Astrocyte of the hippocampus (primary cell): ENCODE data around the gene DNALI1.
A peak's percentile ranks its signal among the peaks of the same experiment; 100 is the strongest.
"Not testable (repeated sequence)": the region's sequence is repeated elsewhere in the genome, so short reads cannot be mapped to it uniquely, and the experiment has no call there.

Experiments used
- DNase-seq: peaks from one replicate; pipeline ENCODE4 v3.0.0; 2011; ENCODE audit warnings: low read depth, low spot score

The DNALI1 gene

DNA sequence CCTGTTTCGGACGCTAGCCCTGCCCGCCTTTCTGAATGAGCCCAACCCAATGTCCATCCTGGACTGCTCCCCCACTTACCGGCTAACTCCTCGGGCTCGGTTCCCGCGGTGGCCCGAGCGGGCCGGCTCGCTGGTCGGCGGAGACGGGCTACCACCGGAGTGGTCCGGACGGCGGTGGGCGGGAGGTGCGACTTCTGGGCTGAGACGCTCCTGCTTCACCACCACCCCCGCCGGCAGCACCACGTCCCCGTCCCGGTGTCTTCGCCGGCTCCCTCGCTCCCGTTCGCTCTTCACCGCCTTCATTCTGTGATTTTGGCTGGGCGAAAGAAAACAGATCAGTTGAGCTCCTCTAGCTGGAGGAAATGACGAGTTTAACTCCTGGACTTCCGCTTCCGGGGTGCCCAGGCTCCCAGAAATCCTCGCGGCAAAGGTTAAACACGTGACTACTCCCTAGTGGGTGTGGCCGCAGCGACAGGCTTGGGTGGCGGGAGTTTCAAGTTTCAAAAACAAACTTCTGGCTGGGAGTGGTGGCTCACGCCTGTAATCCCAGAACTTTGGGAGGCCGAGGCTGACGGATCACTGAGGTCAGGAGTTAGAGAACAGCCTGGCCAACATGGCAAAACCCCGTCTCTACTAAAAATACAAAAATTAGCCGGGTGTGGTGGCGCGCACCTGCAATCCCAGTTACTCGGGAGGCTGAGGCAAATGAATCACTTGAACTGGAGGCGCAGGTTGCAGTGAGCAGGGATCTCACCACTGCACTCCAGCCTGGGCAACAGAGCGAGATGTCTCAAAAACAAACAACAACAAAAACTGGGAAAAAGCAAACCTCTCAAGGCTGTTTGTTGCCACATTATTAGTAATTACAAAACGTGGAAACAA lies 2.6 kb upstream of the DNALI1 start, which contains the start of gene SNIP1:
Gene SNIP1, minus strand, starts transcription at position 367 of the 882 bp plus-strand sequence. Its CDS starts 64 bp downstream, at position 303.
- peak; percentile 96 for DNase-seq

DNA sequence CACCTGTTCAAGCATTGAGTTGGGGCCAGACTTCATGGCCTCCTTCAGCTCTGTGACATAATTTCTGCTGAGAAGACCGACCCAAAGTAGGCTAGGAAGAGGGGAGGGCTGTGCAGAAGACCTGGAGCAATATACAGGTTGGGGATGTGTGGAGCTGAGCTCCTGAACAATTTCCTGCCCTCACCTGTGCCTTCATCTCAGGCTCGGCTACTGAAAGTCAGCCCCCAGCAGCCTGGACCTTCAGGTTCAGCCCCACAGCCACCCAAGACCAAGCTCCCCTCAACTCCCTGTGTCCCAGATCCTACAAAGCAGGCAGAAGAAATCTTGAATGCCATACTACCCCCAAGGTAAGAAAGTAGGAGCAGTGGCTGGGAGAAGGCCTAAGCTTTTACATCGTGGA lies 662 bp downstream of the DNALI1 start:
- DNase-seq = no peak

DNA sequence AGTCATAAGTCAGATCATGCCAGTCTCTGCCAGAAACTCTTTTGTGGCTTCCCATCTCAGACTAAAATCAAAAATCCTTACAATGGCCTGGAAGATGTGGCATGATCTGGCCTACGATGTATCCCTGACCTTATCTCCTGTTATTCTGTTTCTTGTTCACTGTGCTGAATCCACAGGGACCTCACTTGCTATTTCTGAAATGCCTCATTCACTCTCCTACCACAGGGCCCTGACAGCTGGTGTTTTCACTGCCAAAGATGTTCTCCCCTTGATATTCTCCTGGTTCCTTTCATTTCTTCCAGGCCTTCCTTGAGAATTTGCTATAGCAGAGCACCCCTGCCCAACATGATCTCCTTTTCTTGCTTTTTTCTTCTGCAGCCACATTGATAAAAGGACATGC lies 1.7 kb downstream of the DNALI1 start:
- DNase-seq = no peak

DNA sequence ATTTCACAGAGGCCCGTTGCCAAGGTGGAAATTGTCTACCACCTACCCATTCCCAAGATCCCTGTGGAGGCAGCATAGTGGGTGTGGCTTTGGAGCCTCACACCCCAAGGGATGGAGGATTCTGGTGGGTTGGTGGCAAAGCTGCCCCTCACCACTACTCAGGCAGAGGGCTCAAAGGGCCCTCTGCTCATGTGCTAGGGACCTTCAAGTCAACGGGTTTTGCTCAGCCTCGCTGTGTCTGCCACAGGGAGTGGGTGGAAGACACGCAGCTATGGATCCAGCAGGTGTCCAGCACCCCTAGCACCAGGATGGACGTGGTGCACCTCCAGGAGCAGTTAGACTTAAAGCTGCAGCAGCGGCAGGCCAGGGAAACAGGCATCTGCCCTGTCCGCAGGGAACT lies 2.3 kb downstream of the DNALI1 start:
- no peak for DNase-seq

DNA sequence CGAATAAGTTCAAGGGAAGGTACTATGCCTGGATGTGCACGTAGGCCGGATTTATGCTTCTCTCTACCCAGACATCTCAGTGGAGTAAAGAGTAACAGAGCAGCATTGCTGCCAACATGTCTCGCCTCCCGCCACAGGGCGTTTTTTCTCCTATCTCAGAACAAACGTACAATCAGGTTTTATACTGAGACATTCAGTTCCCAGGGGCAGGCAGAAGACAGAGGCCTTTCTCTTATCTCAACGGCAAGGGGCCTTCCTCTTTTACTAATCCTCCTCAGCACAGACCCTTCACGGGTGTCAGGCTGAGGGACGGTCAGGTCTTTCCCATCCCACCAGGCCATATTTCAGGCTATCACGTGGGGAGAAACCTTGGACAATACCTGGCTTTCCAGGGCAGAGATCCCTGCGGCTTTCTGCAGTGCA lies 3.2 kb downstream of the DNALI1 start:
- DNase-seq = not testable (repeated sequence)

DNA sequence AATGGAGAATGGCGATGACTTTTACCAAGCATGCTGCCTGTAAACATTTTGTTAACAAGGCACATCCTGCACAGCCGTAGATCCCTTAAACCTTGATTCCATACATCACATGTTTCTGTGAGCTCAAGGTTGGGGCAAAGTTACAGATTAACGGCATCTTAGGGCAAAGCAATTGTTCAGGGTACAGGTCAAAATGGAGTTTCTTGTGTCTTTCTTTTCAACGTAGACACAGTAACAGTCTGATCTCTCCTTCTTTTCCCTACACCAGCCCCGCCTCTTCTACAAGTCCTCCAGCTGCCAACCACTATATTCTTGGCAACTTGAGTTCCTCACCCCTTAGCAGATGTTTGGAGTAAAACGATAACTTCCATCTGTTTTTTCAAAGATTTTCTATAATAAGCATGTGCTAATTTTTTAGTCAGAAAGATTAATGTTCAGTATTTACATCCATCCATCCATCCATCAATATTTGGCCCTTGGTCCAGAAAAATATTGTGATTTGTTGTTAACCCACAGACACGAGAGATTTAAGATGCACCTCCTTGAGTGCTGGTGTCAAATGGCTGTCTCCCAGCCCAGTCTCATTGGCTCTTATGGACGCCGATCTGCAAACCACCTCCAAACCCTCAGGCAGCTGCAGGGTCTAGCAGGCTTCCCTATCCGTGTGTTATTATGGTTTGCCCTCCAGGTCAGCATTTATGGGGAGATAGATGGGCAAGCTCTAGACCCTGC lies 3.8 kb downstream of the DNALI1 start:
- DNase-seq = no peak

DNA sequence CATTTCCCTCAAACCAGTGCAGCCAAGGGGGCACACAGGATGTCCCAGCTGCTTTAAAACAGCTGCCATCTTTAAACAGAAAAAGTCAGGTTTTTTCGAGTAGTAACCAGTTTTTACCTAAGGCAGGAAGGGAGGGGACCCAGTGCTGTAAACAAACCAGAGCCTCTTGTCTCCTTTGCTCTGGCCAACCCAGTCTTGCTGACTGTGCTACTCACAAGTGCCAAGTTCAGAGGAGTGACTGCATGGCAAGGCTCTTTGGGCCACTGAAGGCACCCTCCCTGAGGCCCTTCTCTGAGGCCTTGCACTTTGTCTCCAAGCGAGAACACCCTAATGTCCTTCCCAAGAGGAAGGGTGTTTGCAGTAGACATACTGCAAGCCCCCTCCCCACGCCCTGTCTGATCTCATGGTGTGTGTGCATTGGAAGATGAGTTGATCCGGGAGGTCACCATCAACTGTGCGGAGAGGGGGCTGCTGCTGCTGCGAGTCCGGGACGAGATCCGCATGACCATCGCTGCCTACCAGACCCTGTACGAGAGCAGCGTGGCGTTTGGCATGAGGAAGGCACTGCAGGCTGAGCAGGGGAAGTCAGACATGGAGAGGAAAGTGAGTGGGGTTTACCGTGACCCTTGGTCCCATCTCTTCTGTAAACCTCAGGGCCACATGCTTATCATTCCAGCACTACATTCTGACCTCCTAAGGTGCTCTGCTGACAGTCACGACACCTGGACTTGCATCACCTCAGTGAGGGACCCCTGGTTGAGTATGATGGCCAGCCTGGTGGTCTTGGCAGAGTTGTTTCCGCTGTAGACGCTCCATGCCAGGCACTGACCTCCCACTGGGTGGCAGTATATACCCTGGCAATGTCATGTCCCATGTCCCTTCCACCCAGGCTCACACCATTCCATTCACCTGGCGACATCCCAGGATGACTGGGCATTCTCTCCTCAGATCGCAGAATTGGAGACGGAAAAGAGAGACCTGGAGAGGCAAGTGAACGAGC lies 4.7 kb downstream of the DNALI1 start:
- DNase-seq = no peak

DNA sequence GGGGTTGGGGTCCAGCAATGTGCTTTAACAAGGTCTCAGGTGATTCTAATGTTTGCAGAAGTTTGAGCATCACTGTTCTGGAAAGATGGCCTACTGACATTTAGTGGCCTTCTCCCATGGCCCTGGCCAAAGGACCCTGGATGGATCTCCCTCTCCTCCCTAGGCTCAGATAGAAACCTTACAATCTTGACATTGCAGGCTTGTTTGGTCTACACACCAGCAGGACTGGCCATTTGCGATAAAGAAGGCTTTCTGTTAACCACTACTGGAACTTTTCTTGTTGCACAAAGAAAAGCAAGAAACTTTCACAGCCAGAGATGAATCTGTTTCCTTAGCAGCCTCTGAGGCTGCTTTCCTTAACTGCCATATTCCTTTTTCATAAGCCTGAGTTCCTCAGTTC lies 6.2 kb downstream of the DNALI1 start:
- no peak for DNase-seq

DNA sequence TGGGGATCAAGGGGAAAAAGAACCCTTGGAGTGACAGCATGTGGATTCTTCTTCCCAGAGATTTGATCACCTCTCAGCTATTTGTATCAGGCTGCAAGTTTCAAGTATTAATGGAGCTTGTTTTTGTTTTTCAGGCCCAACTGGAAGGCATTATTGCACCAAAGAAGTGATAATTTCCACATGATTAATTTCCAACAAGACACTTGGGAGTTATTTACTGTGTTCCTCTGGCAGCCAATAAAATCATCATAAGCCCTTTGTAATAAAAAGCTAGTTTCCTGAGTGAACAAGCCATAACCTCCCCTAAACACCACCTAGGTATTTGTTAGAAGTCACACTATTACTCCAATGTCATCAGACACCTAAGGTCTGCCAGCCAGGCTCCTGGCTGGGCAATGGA lies 8.2 kb downstream of the DNALI1 start:
- DNase-seq = no peak

DNA sequence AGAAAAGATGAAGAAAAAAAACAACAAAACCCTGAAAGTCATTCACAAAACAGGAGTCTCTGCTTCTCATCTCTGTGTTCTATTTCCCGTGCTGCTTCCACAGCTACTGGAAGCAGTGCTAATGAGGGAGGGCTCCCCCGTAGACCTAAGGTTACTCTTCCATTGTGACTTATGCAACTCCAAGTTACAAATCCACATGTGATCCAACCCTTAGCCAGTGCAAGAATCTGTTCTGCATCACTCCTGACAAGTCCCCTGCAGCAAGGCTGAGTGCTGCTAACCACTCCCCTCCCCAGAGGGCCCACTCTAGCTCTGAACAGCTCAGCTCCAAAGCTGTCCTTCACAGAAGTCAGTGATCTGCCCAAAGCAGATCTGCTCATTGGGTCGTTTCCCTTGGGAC lies 10.3 kb downstream of the DNALI1 start:
- no peak for DNase-seq

DNA sequence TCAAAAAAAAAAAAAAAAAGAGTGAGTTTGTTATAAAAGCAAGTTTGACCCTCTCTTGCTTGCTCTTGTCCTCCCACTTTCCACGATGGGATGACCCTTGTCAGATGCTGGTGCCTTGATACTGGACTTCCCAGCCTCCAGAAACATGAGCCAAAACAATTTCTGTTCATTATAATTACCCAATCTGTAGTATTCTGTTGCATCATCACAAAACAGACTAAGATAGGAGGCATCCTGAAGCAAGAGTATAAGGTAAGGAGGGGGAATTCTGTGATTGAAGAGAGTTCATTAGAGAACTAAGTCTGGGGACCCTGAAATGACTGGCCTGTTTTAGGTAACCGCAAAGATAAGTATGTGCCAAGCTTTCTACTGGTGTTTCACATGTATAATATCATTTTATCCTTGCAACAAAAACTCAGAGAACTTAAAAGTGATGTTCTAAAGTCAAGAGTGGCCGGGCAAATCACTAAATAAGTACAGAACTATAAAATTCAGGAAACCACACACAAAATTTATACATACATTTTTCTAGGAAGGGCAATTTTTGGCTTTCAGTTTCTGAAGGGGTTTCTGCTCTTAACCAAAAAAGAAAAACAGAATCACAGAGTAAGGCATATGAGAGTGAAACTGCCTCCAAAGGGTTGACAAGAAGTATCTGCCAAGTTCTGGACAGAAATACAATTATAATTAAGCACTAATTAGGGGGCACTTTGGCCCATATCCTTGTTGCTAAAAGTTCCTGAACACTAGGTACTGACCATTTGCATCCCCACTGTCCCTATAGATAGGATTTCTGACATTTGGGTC lies 14.0 kb downstream of the DNALI1 start:
- DNase-seq = no peak

DNA sequence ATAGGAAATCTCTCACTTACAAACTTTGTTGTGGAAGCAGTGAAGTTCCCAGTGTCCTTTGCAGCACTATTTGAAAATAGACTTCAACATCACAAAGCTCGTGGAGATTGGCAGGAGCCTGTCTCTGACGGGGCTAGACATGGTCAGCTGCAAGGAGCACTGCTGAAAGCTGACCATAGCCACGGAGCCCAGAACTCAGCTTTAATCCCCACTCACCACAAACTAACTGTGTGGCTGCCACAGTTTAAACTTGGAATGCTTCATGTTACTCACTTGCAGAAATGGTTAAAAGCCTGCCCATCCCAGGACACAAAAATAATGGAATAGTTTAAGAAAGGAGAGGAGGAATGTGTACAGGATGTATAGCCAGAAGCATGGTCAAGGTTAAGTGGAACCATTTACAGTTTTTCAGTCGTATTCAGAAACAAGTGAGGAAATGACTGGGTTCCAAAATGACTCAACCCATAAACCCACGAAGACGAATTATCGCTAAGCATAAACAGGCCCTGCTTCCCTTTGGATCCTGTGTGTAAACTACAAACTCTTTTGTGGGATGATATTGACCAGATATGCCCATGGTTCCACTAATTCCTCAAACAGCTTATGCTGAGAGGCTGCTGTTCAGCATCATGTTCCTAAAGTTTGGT lies 18.2 kb downstream of the DNALI1 start:
- DNase-seq = peak; percentile 41

DNA sequence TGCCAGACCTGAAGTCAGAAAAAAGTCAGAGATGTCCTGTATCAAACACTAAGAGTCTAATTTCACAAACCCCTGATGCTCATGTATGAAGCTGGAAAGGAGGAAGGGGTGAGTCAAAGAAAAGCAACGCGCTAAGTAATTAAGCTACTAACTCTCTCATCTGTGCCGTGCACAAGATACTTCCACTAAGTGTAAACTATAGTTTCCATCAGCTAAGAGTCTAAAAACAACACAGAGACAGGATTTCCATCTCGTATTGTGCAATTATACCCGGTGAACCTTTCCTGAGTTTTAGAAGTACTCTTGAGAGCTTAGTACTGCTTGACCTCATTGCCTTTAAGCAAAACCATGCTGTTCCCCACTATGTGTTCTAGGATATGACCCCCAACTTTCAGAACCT lies 19.0 kb downstream of the DNALI1 start:
- DNase-seq = no peak

DNA sequence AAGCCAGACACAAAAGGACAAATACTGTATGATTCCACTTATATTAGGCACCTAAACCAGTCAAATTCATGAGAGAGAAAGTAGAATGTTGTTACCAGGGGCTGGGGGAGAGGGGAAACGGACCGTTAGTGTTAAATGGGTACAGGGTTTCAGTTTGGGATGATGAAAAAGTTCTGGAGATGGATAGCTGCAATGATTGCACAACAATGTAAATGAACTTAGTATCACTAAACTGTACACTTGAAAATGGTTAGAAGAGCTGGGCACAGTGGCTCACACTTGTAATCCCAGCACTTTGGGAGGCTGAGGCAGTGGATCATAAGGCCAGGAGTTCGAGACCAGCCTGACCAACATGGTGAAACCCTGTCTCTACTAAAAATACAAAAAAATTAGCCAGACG lies 27.8 kb downstream of the DNALI1 start:
- not testable (repeated sequence) for DNase-seq

DNA sequence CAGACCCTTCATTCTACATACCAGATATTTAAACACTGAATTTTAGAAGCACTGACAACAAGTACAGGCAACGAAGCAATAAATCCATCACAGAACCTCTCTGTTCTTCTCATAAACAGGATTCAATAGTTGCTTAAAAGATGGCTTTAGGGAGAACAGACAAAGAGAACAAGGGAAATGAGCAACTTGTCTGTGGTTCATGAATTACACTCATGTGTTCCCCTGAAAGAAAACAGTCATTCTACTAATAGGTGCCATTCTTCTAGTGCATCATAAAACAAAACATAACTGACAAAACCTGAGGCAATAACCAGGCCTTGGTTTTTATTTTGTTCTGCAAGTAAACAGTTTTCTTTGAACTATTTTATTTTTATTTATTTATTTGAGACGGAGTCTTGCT lies 32.2 kb downstream of the DNALI1 start:
- DNase-seq = no peak

DNA sequence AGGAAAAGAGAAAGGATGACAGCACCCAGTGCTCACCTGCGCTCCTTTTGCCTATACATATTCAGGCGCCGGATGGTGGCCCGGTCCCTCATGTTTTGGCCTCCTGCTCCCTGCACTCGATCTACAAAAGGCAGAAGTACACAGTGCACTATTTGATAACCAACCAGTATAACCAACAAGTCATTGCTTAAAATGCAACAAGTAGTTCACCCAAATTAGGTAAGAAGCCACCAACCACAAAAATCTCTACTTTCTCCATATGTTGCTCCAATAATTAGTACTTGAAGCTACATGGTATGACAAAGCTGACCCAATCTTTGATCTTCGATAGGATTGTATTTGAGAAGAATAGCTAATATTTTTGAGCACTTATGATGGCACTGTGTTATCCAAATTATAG lies 37.0 kb downstream of the DNALI1 start:
- no peak for DNase-seq

DNA sequence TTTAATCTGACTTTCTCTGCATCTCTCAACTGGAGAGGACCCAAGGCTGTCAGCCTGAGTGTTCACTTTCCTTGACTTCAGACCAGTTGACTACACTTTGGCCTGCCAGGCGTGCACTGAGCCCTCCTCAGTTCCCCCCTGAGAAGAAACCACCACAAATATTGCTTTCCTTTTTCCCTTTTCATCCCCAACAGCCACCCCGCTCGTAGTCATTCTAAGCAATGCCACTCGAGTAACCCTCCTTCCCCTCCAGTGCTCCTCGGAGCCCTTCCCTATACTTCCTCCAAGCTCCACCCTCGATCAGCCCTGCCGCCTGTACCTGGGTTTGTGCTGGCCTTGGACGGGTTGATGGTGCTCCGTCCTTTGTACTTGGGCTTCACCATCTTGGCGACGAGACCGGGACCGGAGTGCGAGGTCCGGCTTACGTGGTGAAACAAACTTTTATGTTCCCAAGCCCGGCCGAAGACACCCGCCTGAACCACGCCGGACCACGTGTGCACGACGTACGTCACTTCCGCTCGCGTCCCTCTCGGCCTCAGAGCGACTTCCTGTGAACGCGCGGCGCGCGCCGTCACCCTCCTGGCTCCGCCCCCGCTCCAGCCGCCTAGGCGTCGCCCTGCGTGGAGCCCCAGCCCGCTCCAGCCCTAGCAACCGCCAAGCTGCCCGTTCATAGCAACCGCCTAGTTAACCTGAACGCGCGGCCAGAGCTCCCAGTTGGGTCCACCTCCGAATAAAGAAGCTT lies 38.9 kb downstream of the DNALI1 start, which contains the start of gene GNL2:
Gene GNL2, minus strand, starts transcription at position 498 of the 742 bp plus-strand sequence. Its CDS starts 115 bp downstream, at position 383.
- DNase-seq = peak; percentile 99

DNA sequence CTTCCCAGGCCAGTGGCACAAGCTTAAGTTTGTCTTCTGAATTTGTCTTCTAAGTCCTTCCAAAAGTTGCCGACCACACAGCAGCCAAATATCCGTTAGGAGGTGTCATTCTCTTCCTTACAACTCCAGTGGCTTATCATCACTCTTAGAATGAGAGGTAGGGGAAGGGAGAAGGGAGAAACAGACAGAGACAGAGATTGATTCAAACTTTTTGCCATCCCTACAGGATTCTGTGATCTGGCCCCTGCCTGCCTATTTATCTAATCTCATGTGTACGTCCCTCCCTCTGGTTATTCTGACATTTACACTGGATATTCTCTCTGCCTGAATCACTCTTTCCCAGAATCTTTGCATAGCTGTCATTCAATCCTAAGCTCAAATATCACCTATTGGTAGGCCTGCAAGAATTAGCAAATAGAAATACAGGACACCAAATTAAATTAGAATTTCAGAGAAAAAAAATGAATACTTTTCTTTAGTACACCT lies 39.5 kb downstream of the DNALI1 start:
- DNase-seq = no peak

DNA sequence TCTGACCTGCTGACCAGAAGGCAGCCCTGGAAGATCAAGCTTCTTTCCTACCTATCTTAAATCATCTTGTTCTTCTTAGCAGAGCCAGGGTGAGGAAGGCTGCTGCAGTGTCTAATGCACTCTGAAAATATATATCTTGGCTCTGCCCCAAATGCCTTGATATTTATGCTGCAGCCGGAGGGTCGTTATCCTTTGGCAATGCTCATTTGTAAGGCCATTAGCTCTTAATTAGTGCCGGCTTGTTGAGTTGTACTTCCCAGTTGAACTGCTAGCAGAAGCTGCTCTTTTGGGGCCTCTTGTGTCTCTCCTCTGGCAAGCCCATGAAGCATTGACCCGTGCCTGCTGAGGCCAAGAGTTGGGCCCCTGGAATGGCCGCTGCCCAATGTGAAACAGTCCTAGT lies 43.2 kb downstream of the DNALI1 start:
- no peak for DNase-seq
